Activated CD4-positive, alpha-beta T cell treated with anti-CD3 and anti-CD28 coated beads for 4 hours (primary cell): ENCODE measurements around the gene NECTIN1.
A peak's percentile ranks its signal among the peaks of the same experiment; 100 is the strongest.

ENCODE experiments used
- DNase-seq, 2 donors: peaks; one replicate each; pipeline ENCODE4 v3.0.0-alpha.2; 2020

NECTIN1 gene

GRCh38 chr11:119755356-119756071 is 26.5 kb upstream of the NECTIN1 start:
- no peak for DNase-seq

- no peak for DNase-seq
These were observed 25.8 kb upstream of the NECTIN1 start for GRCh38 chr11:119754656-119755355.

DNA sequence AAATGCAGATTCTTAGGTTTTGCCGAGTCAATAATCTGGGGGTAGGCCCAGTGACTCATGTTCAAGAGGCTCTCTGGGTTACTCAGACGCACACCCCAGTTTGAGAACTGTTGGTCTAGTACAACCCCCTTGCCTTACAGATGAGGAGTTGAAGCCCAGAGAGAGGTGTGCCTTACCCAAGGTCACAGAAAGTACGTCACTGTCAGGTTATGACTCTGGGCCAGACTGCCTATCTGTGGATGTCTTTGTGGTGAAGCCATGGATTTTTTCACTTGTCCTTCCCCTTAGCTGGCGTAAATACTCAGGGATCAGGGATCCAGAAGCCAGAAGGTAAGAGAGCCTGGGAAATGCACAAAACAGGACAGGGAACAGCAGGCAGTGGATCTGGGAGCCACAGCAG is 25.2 kb upstream of the NECTIN1 start:
- DNase-seq, result no peak

GRCh38 chr11:119752946-119753345 is 23.9 kb upstream of the NECTIN1 start:
- DNase-seq, result no peak

DNA sequence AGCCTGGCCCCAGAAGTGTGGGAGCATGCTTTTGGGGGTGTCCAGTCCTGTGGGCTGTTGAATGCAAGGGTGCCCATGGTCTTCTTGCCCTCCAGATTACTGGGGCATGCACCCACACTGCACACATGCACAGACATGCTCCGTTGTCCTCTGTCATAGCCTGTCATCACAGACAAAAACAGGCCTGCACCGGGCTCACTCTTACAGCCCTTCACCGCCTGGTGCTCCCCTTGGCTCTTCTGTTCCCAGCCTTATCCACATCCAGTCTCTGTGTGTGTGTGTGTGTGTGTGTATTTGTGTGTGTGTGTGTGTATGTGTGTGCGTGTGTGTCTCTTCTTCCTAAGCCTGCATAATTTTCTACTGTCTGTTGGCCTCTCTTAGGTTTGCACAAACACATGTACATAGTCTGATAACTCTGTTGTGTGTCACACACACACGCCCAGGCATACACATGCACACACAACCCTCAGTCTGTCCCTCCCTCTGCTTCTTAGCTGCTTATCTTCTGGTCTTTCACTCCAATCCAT is 23.4 kb upstream of the NECTIN1 start:
- DNase-seq, result no peak

- DNase-seq, result no peak
These were observed 21.1 kb upstream of the NECTIN1 start for GRCh38 chr11:119750056-119750455.

GRCh38 chr11:119749006-119749565 is 20.1 kb upstream of the NECTIN1 start:
- DNase-seq, result no peak

GRCh38 chr11:119747868-119748660 is 19.1 kb upstream of the NECTIN1 start:
- no peak for DNase-seq

DNA sequence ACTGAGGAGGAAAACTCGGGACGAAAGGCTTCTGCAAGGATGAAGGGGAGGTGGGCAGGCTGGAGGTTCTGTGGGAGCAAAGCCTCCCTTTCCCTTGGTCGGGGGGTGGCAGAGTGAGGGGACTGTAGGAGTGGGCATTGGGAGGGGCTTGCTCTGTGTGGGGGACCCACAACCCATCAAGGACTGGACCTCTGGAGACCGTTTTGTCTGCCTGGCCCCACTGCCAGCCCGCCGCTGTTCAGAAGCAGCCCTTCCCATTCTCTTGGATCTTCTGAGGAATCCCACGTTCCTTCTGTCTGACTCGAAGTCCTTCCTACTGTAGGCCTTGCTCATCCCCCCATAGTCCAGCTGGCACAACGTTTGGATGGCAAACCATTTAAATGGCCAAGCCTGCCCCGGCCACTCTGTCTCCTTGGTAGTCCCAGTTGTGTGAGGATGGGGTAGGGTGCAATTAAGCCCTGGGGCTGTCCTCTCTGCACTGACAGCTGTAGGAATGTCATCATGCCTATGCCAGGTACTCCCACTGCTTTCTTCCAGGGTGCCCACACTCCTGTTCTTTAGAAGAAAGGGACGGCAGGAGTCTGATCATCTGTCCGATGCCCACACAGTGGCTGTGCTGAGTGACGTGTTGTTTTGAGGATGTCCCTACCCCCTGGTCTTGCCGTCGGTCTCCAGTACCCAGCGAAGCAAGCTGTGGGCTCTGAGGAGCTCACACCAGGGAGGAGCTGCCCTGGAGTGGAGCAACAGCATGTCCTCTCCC is 17.0 kb upstream of the NECTIN1 start:
- no peak for DNase-seq

DNA sequence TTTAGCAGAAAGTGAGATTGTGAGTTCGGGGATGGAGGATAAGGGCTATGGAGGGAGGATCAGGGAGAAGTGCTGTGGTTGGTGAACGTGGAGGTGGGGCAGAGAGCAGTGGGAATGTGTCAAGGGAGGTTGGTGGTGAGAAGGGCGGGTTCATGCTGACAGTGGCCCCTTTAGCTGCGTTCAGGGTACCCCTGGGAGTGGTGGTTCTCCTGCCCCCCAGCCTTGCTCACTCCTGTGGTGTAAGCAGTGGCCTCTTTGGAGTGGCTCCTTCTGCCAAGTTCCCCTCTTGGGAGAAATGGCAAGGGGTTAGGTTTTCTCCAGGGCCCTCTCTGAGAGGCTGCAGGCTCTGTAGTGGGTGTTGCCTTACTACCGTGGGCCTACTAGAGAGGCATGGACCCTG is 16.1 kb upstream of the NECTIN1 start:
- DNase-seq, result no peak

DNA sequence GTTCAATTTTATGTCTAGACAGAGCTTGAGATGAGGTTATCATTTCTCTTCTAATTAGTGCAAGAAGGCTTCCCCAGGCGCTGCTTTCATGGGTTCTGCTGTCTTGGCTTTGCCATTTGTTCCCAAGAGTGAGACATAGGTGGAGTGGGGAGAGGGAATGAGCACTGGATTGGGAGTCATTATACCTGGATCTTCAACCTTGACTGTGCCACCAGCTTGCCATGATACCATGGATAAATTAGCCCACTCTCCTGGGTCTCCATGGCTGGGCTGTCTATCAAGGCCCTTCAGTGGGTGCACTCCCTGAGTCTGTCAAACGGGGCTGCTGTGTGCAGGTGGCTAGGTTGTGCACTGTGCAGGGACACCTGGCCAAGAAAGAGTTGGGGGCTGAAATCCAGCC is 15.6 kb upstream of the NECTIN1 start:
- no peak for DNase-seq

- no peak for DNase-seq
These were observed 14.0 kb upstream of the NECTIN1 start for GRCh38 chr11:119743006-119743405.

- DNase-seq, result peak; percentile 8 to 20
These were observed 13.4 kb upstream of the NECTIN1 start for GRCh38 chr11:119742263-119742861.

DNA sequence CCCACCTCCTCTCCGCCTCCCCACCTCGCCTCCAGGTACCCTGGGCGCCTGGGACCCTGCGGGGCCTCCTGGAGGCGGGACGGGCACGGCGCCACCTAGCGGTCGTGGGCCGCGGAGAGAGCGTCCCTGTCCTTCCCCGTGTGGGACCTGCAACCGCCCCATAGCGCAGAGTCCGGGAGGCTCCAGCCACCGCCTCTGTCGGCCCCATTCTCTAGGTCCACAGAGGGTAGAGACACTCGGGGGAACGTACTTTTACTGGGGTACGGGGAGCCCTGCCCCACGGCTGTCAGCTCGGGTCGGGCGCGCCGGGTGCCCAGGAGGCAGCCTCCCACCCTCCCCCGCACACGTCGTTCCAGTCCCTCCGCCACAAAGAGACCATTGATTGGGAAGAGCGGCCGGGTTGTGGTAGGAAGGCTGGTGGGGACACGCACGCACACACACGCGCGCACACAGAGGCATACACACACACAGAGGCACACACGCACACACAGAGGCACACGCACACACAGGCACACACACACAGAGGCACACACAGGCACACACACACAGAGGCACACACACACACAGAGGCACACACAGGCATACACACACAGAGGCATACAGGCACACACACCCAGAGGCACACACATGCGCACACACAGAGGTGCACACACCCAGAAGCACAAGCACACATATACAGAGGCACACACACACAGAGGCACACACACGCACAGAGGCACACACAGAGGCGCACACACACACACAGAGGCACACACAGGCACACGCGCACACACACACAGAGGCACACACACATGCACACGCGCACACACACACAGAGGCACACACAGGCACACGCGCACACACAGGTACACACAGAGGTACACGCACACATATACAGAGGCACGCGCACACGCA is 12.6 kb upstream of the NECTIN1 start:
- peak; percentile 43 to 53 for DNase-seq

DNA sequence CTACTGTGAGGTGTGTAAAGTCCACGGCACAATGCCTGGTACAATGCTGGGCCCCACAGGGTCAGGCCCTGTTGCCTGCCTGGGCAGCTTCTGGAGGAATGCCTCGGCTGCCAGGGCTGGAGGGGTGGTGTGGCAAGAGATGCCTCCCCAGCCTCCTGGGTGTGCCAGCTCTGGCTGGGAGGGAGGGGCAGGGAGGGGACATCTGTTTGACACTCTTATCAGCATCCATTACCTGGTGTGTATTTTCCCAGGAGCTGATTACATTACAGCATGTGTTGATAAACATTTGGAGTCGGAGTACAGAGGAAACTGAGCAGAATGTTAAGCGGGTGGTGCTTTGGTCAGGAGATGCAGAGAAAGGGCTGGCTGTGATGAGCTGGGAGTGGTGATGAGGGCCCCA is 11.0 kb upstream of the NECTIN1 start:
- no peak for DNase-seq

DNA sequence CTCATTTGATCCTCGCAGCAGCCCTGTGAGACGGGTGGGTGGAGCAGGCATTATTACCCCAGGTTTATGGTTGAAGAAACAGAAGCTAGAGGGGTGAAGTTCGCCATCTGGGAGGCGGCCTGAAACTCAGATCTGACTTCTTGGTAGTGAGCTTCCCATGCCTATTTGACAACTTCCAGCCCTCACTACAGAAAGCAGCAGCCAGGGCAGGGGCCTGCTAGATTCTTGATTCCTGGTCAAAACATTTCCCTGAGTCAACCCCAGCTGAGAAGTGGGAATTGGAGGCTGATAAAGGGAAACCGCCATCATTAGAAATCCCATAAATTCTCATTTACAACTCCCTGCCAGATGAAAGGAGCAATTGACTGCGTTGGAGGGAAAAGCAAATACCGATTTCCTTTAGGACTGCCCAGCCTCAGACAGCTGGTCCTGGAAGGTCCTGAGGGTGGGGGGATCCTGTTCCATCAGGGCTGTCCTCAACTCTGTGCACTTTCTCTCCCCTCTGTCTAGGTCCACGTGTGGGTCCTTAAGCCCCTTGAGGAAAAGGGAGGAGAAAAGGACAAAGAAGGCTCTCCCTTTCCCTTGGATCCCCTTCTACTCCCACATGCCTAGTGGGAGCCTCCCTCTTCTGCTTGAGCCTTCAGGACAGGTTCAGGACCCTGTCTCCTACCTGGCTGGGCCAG is 10.2 kb upstream of the NECTIN1 start:
- DNase-seq, result no peak

GRCh38 chr11:119738059-119738439 is 9.0 kb upstream of the NECTIN1 start:
- DNase-seq, result no peak

GRCh38 chr11:119737366-119738058 is 8.5 kb upstream of the NECTIN1 start:
- no peak for DNase-seq

- DNase-seq, result no peak
These were observed 5.8 kb upstream of the NECTIN1 start for GRCh38 chr11:119734788-119735187.
